ENCODE results near the gene POP7. TPM values are rescaled to one million over a fixed set of nuclear protein-coding genes. Genes with fewer than 3 reads are reported as not detected.

The POP7 gene
- total and polyA plus RNA-seq, 2 of the 4 experiments (the other 2 are of a cell fraction) = 14.9 to 38.0 TPM

DNA sequence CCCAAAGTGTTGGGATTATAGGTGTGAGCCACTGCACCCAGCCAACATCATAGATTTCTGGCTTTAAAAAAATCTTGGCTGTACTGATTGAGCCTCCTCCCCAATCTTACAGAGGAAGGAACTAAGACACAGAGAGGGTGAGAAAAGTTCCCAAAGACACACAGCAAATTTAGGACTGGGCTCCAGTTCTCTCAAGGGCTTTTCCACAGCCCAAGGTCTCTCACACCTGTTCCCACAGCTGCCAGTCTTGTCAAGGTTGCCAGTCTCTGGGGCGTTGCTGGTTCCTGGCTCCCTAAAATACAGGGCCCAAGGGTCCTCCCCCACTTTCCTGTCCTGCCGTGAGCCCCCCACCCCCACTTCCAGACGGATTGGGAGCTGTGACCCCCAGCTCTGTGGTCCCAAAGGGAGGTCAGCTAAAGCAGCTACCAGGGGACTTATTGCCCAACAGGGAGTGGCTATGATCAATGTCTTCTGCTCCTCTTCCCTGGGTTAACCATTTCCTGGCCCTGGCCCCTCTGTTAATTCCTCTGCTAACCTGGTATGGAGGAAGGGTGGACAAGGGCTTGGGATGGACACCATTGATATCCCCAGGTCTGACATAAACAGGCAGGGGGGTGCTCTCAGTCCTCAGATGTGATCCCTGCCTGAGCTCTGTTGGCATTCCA, 24.3 kb downstream of the POP7 start:
- H2BK120ac ChIP-seq (ENCODE audit: low read depth, low read length) = no peak overlapping the region
- in situ Hi-C loops (cut with MboI; ENCODE audit: low sequenced_read_pairs) = no loop called here
- dilution Hi-C loops (cut with HindIII; ENCODE audit: low sequenced_read_pairs, unreplicated experiment) = no loop called here
- no peak for DNase-seq
- no peak overlapping the region for H2BK20ac ChIP-seq (ENCODE audit: low read depth, low read length)
- H3K36me3 ChIP-seq (ENCODE audit: control insufficient read depth, insufficient read depth, low read length) = no peaks in the 10 kb centered on the region
- H3K4me3 ChIP-seq (ENCODE audit: insufficient read depth, low read depth, low read length) = no peak overlapping the region
- H2AK5ac ChIP-seq (ENCODE audit: low read depth, low read length) = no peak overlapping the region
- CTCF ChIA-PET = no interaction called here
- H4K20me1 ChIP-seq (ENCODE audit: insufficient read depth, low read length) = peaks cover 3% of the 10 kb centered on the region; the same call in 1 of the 2 replicates
- H4K8ac ChIP-seq (ENCODE audit: low read depth in 2 of 2, low read length in 2 of 2) = no peak overlapping the region
- peaks cover 25% of the 10 kb centered on the region for H3K27me3 ChIP-seq (ENCODE audit: control insufficient read depth, insufficient read depth, low read length)
- no peaks in the 10 kb centered on the region for H3K9me1 ChIP-seq (ENCODE audit: insufficient read depth, low read length)
- H3K23ac ChIP-seq (ENCODE audit: low read depth, low read length) = no peak overlapping the region
- no peak overlapping the region for H2BK15ac ChIP-seq (ENCODE audit: low read depth, low read length)
- BruUV-seq (replicated peaks) = no TSS peak
- H3K4ac ChIP-seq (ENCODE audit: low read depth, low read length) = no peak overlapping the region
- H4K5ac ChIP-seq (ENCODE audit: low read depth, low read length) = no peak overlapping the region
- H2AK9ac ChIP-seq (replicated peaks; ENCODE audit: low read depth, low read length, poor library complexity) = peak overlapping the region; percentile 37
- WGBS, 2 experiments (ENCODE audit: extremely low coverage in 2 of 2, insufficient read length in 1 of 2) = no CpG with 5 or more reads among the region's 3 CpGs
- no peak overlapping the region for H3K27ac ChIP-seq (ENCODE audit: insufficient read depth, low read length)
- no peak overlapping the region for H3K14ac ChIP-seq (replicated peaks; ENCODE audit: low read depth, low read length)
- no peaks in the 10 kb centered on the region for H3K9me3 ChIP-seq (ENCODE audit: control insufficient read depth, insufficient read depth, low read length)
- intact Hi-C loops (cut with micrococcal nuclease) = no loop called here
- ATAC-seq (ENCODE audit: low read depth) = no peak
- no peak overlapping the region for H3K9ac ChIP-seq (ENCODE audit: low read depth, low read length)
- no peak overlapping the region for H3K56ac ChIP-seq (ENCODE audit: extremely low read depth, insufficient read depth, low read length)
- no peak overlapping the region for H2AFZ ChIP-seq (replicated peaks; ENCODE audit: low read length, poor library complexity)
- peaks cover 9% of the 10 kb centered on the region for H3K4me1 ChIP-seq (ENCODE audit: control insufficient read depth, insufficient read depth, low read length)
- H2BK5ac ChIP-seq (ENCODE audit: low read depth, low read length, poor library complexity, severe bottlenecking) = no peak overlapping the region
- H3K18ac ChIP-seq (ENCODE audit: low read depth, low read length) = no peak overlapping the region
- TF ChIP-seq CHD1 (IDR thresholded peaks at IDR 0.05; ENCODE audit: low read depth, low read length) = no peak
- TF ChIP-seq FOS (IDR thresholded peaks at IDR 0.05; ENCODE audit: low read depth, low read length) = no peak
- no peak for TF ChIP-seq RFX5 (IDR thresholded peaks at IDR 0.05; ENCODE audit: low read depth, low read length)
- TF ChIP-seq MAZ (IDR thresholded peaks at IDR 0.05; ENCODE audit: borderline replicate concordance, low read depth, low read length) = no peak
- no peak for TF ChIP-seq RAD21 (IDR thresholded peaks at IDR 0.05; ENCODE audit: low read length)
- no peak for TF ChIP-seq POLR2A (IDR thresholded peaks at IDR 0.05; ENCODE audit: low read depth, low read length)
- no peak for TF ChIP-seq BHLHE40 (IDR thresholded peaks at IDR 0.05; ENCODE audit: low read depth, low read length)
- TF ChIP-seq SMC3 (IDR thresholded peaks at IDR 0.05; ENCODE audit: low read depth, low read length) = no peak
- no peak for TF ChIP-seq USF2 (IDR thresholded peaks at IDR 0.05; ENCODE audit: low read depth, low read length)
- TF ChIP-seq CEBPB (IDR thresholded peaks at IDR 0.05; ENCODE audit: low read depth, low read length) = no peak
- TF ChIP-seq MXI1 (IDR thresholded peaks at IDR 0.05; ENCODE audit: borderline replicate concordance, low read depth, low read length) = no peak
- H3K4me2 ChIP-seq (ENCODE audit: low read depth, low read length) = no peak overlapping the region
- H3K79me1 ChIP-seq (ENCODE audit: low read depth in 1 of 2, low read length in 2 of 2) = no peaks in the 10 kb centered on the region
- POLR2A ChIA-PET (ENCODE audit: unreplicated experiment) = no interaction called here
- H4K91ac ChIP-seq (ENCODE audit: insufficient read depth, low read depth, low read length) = no peak overlapping the region

Data from IMR-90 (cell line).